Astrocyte of the cerebellum (primary cell): Measurements from ENCODE around the gene RSBN1L.

Experiments used
- DNase-seq: peaks from one replicate; pipeline ENCODE4 v3.0.0-alpha.2; 2011; ENCODE audit warnings: low read depth
- H3K4me3 ChIP-seq: 2 replicates; pipeline ENCODE4 v1.5.1; 2011; ENCODE audit warnings: mild to moderate bottlenecking, low read depth, low read length, moderate library complexity
- in situ Hi-C: cut with HindIII; loops from 2 replicates; pipeline ENCODE4 v1.10.0; 2017; ENCODE audit warnings: low sequenced_read_pairs
- TF ChIP-seq, protein P1 (sequence below): IDR thresholded peaks from 2 replicates; pipeline ENCODE4 v1.5.1; 2012; ENCODE audit warnings: low read length, low read depth, moderate library complexity, mild to moderate bottlenecking; ENCODE audit errors: missing control alignments

Gene RSBN1L

DNA sequence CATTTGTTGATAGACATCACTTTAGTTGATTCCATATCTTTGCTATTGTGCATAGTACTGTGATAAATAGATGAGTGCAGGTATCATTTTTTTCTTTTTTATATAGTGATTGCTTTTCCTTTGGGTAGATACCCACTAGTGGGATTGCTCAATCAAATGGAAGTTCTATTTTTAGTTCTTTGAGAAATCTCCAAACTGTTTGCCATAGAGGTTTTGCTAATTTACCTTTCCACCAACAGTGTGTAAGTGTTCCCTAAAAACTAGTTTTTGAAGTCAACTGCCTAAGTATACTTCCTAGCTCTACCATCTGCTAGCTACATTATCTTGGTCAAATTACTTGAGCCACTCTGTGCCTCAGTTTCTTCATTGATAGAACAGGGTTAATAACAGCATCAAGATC, 31.5 kb upstream of the RSBN1L start:
- DNase-seq = no peak
- TF ChIP-seq, protein P1, sequence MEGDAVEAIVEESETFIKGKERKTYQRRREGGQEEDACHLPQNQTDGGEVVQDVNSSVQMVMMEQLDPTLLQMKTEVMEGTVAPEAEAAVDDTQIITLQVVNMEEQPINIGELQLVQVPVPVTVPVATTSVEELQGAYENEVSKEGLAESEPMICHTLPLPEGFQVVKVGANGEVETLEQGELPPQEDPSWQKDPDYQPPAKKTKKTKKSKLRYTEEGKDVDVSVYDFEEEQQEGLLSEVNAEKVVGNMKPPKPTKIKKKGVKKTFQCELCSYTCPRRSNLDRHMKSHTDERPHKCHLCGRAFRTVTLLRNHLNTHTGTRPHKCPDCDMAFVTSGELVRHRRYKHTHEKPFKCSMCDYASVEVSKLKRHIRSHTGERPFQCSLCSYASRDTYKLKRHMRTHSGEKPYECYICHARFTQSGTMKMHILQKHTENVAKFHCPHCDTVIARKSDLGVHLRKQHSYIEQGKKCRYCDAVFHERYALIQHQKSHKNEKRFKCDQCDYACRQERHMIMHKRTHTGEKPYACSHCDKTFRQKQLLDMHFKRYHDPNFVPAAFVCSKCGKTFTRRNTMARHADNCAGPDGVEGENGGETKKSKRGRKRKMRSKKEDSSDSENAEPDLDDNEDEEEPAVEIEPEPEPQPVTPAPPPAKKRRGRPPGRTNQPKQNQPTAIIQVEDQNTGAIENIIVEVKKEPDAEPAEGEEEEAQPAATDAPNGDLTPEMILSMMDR = no peak
- H3K4me3 ChIP-seq = no peak overlapping the region
- in situ Hi-C loops = no loop called here

DNA sequence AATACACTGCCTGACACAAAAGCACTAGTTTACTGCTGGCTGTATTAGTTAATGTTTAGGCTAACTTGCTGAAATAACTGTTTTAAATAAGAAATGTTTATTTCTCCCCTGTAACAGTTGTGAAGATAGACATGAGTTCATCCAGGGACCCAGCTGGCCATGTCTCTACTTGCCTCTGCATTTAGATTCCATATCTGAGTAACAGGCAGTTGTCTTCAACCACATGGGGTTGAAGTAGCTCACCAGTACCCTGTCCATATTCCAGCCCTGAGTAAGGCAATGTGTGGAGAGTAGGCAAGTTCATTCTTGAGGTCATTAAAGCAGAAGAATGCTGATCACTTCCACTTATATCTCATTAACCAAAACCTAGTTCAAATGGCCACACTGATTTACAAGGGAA, 31.1 kb upstream of the RSBN1L start:
- TF ChIP-seq, protein P1 = no peak
- no peak overlapping the region for H3K4me3 ChIP-seq
- DNase-seq = no peak
- in situ Hi-C loops = no loop called here

DNA sequence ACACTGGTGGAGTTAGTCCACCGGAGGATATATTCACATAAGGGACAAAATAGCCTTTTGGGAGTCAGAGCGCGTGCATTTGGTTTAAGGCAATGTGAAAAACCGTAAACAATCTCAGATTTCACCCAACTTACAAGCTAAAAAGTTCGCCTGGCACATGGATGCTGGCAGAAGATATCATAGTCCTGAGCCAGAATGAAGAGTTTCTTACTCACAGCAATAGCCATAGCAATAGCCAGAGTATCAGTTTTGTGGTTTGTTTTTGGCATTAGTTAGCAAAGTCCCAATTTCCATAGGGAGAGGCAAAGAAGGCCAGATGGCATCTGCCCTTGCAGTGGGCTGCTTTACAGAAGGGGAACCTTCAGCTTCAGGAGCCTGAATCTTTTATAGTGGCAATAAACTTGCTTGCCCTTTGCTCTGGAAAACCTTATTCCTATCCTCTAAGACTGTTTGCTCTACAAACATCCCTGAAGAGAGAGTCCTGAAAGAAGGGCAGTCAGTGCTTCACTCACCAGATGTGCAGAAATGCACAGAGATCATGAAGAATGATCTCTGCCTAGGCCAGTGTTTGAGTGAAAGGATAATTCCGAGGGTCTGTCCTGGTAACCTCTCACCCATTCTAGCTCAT, 28.7 kb upstream of the RSBN1L start:
- TF ChIP-seq, protein P1 = no peak
- H3K4me3 ChIP-seq = no peak overlapping the region
- DNase-seq = no peak
- in situ Hi-C loops = no loop called here

DNA sequence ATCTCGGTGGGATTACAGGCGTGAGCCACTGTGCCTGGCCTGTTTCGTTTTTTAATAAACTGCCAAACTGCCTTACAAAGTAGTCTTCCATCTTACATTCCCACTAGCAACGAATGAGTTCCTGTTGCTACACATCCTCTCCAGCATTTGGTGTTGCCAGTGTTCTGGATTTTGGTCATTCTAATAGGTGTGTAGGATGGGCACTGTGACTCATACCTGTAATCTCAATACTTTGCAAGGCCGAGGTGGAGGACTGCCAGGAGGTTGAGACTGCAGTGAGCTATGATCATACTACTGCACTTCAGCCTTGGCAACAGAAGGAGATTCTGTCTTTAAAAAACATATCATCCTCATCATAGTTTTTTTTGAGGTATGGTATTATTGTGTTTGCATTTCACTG, 21.4 kb upstream of the RSBN1L start:
- H3K4me3 ChIP-seq = no peak overlapping the region
- TF ChIP-seq, protein P1 = no peak
- DNase-seq = no peak
- in situ Hi-C loops = no loop called here

DNA sequence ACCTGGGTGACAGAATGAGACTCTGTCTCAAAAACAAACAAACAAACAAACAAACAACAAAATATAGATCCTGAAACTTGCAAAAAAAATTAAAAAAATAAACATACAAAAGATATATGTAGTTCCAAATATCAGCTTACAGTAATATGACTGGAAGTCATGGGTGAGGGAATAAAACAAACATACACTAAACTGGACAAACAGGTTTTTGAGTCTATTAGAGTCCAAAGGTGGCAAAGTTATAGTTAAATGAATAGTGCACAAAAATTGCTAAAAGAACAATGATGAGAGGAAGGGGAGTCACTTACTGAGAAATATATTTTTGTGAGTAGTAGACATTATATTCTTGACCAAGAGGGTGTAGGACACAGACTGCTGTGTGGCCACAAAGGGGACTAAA, 16.7 kb upstream of the RSBN1L start:
- TF ChIP-seq, protein P1 = no peak
- no peak for DNase-seq
- in situ Hi-C loops = no loop called here
- no peak overlapping the region for H3K4me3 ChIP-seq

DNA sequence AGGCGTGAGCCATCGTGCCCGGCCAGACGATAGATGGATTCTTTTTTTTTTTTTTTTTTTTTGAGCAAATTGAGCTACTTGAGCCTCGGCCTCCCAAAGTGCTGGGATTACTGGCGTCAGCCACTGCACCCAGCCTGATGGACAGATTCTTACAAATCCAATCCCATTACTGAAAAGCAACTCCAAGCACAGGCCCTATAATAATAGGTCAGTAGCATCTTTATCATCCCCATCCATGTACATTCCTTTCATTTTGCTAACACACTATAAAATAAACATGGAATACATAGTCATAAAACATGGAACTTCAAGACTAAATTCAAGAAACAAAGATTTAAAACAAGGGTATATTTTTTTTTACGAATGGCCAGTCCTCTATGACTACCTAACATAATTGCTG, 16.0 kb upstream of the RSBN1L start:
- DNase-seq = no peak
- TF ChIP-seq, protein P1 = no peak
- no peak overlapping the region for H3K4me3 ChIP-seq
- in situ Hi-C loops = no loop called here
